HL-60 (cell line): Measurements from ENCODE around the gene MILR1.
A peak's percentile ranks its signal among the peaks of the same experiment; 100 is the strongest.

Experiments
- CTCF ChIP-seq: IDR thresholded peaks from one replicate; pipeline ENCODE4 v1.5.1; 2011; ENCODE audit warnings: low read length, control low read depth, inconsistent platforms; ENCODE audit not compliant: insufficient read depth
- GABPA ChIP-seq: IDR thresholded peaks from 2 replicates; pipeline ENCODE4 v1.6.1; 2012; ENCODE audit warnings: low read depth
- REST ChIP-seq: IDR thresholded peaks from 2 replicates; pipeline ENCODE4 v1.6.1; 2012; ENCODE audit warnings: low read depth; ENCODE audit not compliant: insufficient replicate concordance

GRCh38 chr17:64411999-64412771, 36.7 kb upstream of the MILR1 start:
- TF ChIP-seq REST (peak; percentile 18), CTCF (no peak), GABPA (no peak)
